Type B pancreatic cell (in vitro differentiated cells): ENCODE data around the gene CSK. TPM values are rescaled to one million over a fixed set of nuclear protein-coding genes. Genes with fewer than 3 reads are reported as not detected.

ENCODE experiments used
- DNase-seq: peaks from one replicate; pipeline ENCODE4 v3.0.0; 2021; ENCODE audit warnings: mixed read lengths; ENCODE audit not compliant: unreplicated experiment; ENCODE audit errors: extremely low spot score
- H3K27ac Mint-ChIP-seq: 2 replicates; pipeline ENCODE4 v1.8.0; 2021; ENCODE audit warnings: mild to moderate bottlenecking, mixed read lengths
- H3K27me3 Mint-ChIP-seq: 2 replicates; pipeline ENCODE4 v1.8.0; 2021; ENCODE audit warnings: mixed read lengths
- H3K36me3 Mint-ChIP-seq: 2 replicates; pipeline ENCODE4 v1.8.0; 2021; ENCODE audit warnings: mixed read lengths
- H3K4me1 Mint-ChIP-seq: one replicate; pipeline ENCODE4 v1.8.0; 2021; ENCODE audit warnings: mixed read lengths; ENCODE audit not compliant: unreplicated experiment
- H3K4me3 Mint-ChIP-seq: 2 replicates; pipeline ENCODE4 v1.8.0; 2021; ENCODE audit warnings: mild to moderate bottlenecking, mixed read lengths
- H3K9me3 Mint-ChIP-seq: 2 replicates; pipeline ENCODE4 v1.8.0; 2021; ENCODE audit warnings: mixed read lengths
- CTCF ChIP-seq: fragments of 200-600 bp; sonication (generic); conservative IDR thresholded peaks from 2 replicates; pipeline ENCODE4 v1.5.0; 2021; ENCODE audit warnings: antibody characterized with exemption, mild to moderate bottlenecking
- total RNA-seq: library from RNA; stranded (reverse); gene quantifications from 2 replicates; pipeline ENCODE4 v1.2.1, GENCODE V29; 2021; ENCODE audit warnings: low replicate concordance

CSK gene
- total RNA-seq, 1 donor from 2014 or later, result 77.4 TPM

GRCh38 chr15:74841891-74842373 is 60.1 kb downstream of the CSK start:
- no peak for TF ChIP-seq CTCF
- Mint-ChIP-seq H3K27me3 (no peaks in the 10 kb centered on the region), H3K9me3 (no peaks in the 10 kb centered on the region), H3K4me3 (peak overlapping the region; percentile 95), H3K27ac (peak overlapping the region; percentile 92), H3K36me3 (peaks cover 3% of the 10 kb centered on the region), H3K4me1 (peaks cover 21% of the 10 kb centered on the region)
- DNase-seq, result no peak

GRCh38 chr15:74842581-74843444 is 60.9 kb downstream of the CSK start, which contains the start of gene ULK3:
ULK3 (minus strand) TSS chr15:74843156; CDS start chr15:74843105, 51 bp downstream.
- Mint-ChIP-seq H3K27me3 (no peaks in the 10 kb centered on the region), H3K36me3 (peaks cover 9% of the 10 kb centered on the region), H3K4me1 (peaks cover 21% of the 10 kb centered on the region), H3K4me3 (peak within 1 kb of the TSS; percentile 95), H3K9me3 (no peaks in the 10 kb centered on the region), H3K27ac (peak within 1 kb of the TSS; percentile 92)
- DNase-seq, result peak; percentile 95
- peak; percentile 82 for TF ChIP-seq CTCF

GRCh38 chr15:74843445-74843828 is 61.6 kb downstream of the CSK start:
- H3K9me3 Mint-ChIP-seq, result no peaks in the 10 kb centered on the region
- TF ChIP-seq CTCF, result no peak
- no peaks in the 10 kb centered on the region for H3K27me3 Mint-ChIP-seq
- H3K36me3 Mint-ChIP-seq, result peaks cover 10% of the 10 kb centered on the region
- peak overlapping the region; percentile 87 for H3K4me3 Mint-ChIP-seq
- DNase-seq, result no peak
- H3K4me1 Mint-ChIP-seq, result peaks cover 21% of the 10 kb centered on the region
- peak overlapping the region; percentile 77 for H3K27ac Mint-ChIP-seq

- DNase-seq, result no peak
- Mint-ChIP-seq H3K4me3 (peak overlapping the region; percentile 87), H3K27ac (peak overlapping the region; percentile 77), H3K27me3 (no peaks in the 10 kb centered on the region), H3K4me1 (peaks cover 21% of the 10 kb centered on the region), H3K9me3 (no peaks in the 10 kb centered on the region), H3K36me3 (peaks cover 10% of the 10 kb centered on the region)
- no peak for TF ChIP-seq CTCF
Measured at GRCh38 chr15:74843891-74844299, 62.0 kb downstream of the CSK start.

GRCh38 chr15:74844319-74845207 is 62.7 kb downstream of the CSK start:
- Mint-ChIP-seq H3K27ac (peak overlapping the region; percentile 39), H3K27me3 (no peaks in the 10 kb centered on the region), H3K36me3 (peaks cover 10% of the 10 kb centered on the region), H3K4me3 (no peak overlapping the region), H3K9me3 (no peaks in the 10 kb centered on the region), H3K4me1 (peaks cover 21% of the 10 kb centered on the region)
- no peak for DNase-seq
- TF ChIP-seq CTCF, result no peak
